Left ventricle myocardium inferior (tissue), 1 donor: Measurements from ENCODE around the gene SLC17A9. TPM values are rescaled to one million over a fixed set of nuclear protein-coding genes. Genes with fewer than 3 reads are reported as not detected.

Experiments used
- DNase-seq: peaks from one replicate; pipeline ENCODE4 v3.0.0-alpha.2; 2020
- H3K27ac ChIP-seq: fragments of 200-600 bp; replicated peaks from 2 replicates; pipeline ENCODE4 v1.8.0; 2021
- H3K27me3 ChIP-seq: fragments of 200-600 bp; 2 replicates; pipeline ENCODE4 v1.8.0; 2021; ENCODE audit warnings: low read depth
- H3K36me3 ChIP-seq: fragments of 200-600 bp; 2 replicates; pipeline ENCODE4 v1.8.0; 2021
- H3K4me1 ChIP-seq: fragments of 200-600 bp; 2 replicates; pipeline ENCODE4 v1.8.0; 2021
- H3K4me3 ChIP-seq: fragments of 200-600 bp; 2 replicates; pipeline ENCODE4 v1.8.0; 2021; ENCODE audit warnings: mild to moderate bottlenecking, moderate library complexity
- H3K9me3 ChIP-seq: fragments of 200-600 bp; replicated peaks from 2 replicates; pipeline ENCODE4 v1.8.0; 2021
- intact Hi-C: fragments of 100-400 bp; cut with micrococcal nuclease; formaldehyde crosslinking; loops from one replicate; pipeline ENCODE4 v1.11.0; 2022
- total RNA-seq: library from RNA; stranded (reverse); fragmentation: NEBNext Ultra II Directional; extraction: Animal tissue kit (Norgen Biotek cat#: 25700); gene quantifications from one replicate; pipeline ENCODE4 v1.2.1, GENCODE V29; 2021
- TF ChIP-seq, protein P1 (sequence below): fragments of 200-600 bp; IDR thresholded peaks from 2 replicates; pipeline ENCODE4 v1.8.0; 2021; ENCODE audit warnings: antibody characterized with exemption, mild to moderate bottlenecking, borderline replicate concordance
- donor health status: DM: no; HTN: yes; CAD: no; lungs with severe emphysema.

The SLC17A9 gene
- total RNA-seq, 1 donor from 2014 or later = 0.47 TPM

DNA sequence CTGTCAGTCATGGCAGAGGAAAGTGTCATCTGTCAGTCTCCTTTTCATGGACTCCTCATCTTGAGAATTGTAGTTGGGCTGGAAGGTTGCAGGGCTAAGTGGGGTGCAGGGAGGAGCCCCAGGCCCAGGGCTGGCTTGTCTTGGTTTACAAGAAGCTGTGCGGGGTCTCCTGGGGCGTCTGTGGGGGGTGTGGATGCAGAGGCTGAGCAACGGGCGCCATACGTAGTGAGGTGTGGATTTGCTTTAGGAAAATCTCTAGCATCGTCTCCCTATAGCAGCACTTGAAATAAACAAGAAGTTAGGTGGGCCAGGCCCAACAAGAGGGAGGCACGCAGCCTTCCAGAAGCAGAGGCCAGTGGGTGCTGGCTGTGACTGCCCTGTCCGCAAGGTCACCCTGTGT lies 1.8 kb upstream of the SLC17A9 start:
- DNase-seq = no peak
- Histone ChIP-seq H3K4me1 (peaks cover 56% of the 10 kb centered on the region), H3K27me3 (no peaks in the 10 kb centered on the region), H3K4me3 (no peak overlapping the region), H3K27ac (no peak overlapping the region), H3K9me3 (peaks cover 4% of the 10 kb centered on the region), H3K36me3 (peaks cover 34% of the 10 kb centered on the region)
- TF ChIP-seq, protein P1, sequence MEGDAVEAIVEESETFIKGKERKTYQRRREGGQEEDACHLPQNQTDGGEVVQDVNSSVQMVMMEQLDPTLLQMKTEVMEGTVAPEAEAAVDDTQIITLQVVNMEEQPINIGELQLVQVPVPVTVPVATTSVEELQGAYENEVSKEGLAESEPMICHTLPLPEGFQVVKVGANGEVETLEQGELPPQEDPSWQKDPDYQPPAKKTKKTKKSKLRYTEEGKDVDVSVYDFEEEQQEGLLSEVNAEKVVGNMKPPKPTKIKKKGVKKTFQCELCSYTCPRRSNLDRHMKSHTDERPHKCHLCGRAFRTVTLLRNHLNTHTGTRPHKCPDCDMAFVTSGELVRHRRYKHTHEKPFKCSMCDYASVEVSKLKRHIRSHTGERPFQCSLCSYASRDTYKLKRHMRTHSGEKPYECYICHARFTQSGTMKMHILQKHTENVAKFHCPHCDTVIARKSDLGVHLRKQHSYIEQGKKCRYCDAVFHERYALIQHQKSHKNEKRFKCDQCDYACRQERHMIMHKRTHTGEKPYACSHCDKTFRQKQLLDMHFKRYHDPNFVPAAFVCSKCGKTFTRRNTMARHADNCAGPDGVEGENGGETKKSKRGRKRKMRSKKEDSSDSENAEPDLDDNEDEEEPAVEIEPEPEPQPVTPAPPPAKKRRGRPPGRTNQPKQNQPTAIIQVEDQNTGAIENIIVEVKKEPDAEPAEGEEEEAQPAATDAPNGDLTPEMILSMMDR = no peak
- intact Hi-C loops = no loop called here

DNA sequence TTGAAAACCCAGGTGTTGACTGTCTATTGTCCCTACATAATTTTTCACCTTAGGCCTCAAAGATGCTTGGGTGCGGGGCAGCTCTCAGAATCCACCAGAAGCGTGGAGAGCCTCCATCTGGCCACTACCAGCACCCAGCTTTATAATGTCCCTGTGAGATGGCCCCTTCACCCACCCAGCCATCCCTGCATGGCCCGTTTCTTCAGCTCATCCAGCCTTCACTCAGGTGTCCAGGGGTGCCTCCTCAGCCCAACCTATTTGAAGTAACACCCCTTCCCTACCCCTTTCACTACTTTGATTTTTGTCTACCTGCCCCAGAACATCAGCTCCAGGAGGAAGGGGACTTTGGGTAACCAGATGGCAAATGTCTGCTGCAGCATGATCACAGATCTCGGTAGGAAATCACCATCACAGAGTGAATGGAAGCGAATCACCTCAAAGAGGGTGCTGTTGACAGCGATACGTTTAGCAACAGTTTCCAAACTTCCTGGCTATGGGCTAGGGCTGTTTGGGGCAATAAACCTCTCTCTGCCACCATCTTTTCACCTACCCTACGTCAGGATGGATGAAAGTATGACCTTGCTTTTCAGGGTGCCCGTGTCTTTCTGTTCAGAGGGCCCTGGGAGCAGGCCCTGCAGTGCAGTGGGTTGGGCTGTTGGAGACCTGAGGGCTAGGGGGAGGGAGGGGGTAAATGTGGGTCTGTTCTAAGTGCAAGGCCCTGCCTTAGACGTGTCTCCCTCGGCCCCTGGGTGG lies 1.2 kb upstream of the SLC17A9 start:
- DNase-seq = no peak
- Histone ChIP-seq H3K27ac (no peak overlapping the region), H3K4me1 (peaks cover 58% of the 10 kb centered on the region), H3K4me3 (no peak overlapping the region), H3K27me3 (no peaks in the 10 kb centered on the region), H3K36me3 (peaks cover 28% of the 10 kb centered on the region), H3K9me3 (peaks cover 4% of the 10 kb centered on the region)
- TF ChIP-seq, protein P1 = no peak
- intact Hi-C loops = no loop called here

DNA sequence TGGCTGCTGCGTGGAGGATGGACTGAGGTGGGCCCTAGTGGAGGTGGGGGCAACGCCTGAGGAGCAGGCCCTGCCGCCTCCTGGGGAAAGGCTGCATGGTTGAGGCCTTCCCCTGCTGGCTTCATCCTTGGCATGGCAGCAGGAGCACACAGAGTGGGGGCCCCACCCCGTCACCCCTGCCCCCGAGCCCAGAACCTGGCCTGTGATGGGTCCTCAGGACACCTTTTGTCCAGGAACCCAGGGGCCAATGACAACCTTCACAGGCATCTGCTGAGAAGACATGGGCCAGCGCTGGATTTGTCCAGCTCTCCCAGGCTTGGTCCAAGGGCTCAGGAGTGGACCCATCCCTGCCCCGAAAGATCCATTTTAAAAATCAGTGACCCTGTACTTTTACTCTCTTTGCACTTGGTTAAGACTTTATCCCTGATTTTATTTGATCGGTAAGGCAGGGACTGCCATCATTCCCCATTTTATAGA lies 575 bp upstream of the SLC17A9 start:
- intact Hi-C loops = no loop called here
- DNase-seq = no peak
- Histone ChIP-seq H3K9me3 (peaks cover 4% of the 10 kb centered on the region), H3K4me1 (peaks cover 52% of the 10 kb centered on the region), H3K27me3 (no peaks in the 10 kb centered on the region), H3K36me3 (peaks cover 26% of the 10 kb centered on the region), H3K4me3 (peak overlapping the region; percentile 53), H3K27ac (peak overlapping the region; percentile 82)
- TF ChIP-seq, protein P1 = no peak

DNA sequence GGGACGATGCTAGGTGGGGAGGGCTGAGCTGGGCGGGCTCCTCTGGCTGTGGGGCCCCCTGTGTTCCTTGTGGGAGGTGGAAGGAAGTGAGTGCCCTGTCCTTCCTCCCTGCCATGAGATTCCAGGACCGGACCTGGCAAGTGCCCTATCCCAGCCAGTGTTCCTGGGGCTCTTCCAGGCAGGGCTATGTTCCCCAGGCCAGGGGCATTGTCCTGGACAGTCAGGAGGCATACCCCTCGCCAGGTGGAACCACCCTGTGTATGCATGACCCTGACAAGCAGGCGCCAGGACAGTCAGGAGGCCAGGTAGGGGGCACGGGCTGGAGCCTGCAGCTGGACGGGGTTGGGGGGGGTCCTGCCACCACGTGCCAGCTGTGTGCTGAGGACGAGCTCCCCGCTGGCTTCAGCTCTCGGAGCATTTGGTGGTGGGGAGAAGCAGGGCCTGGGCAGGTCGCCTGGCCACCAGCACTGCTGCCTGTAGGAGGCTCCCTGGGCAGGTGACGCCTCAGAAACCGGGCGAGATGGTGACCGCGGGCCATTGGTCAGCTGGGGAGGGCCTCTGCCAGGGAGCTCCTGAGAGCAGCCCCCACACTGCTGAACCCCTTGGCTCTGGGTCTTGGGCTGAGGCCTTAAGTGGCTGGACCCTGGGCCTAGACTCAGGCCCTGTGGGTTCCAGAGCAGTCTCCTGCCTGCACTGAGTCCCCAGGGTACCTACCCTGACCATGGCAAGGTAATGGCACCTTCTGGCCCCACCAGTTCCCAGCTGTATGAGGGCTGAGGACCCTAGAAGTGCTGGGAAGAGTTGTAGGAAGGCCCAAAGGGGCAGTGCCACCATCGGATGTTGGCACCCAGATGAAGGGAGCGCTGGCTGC lies 694 bp downstream of the SLC17A9 start:
- Histone ChIP-seq H3K27ac (peak overlapping the region; percentile 82), H3K4me1 (peaks cover 41% of the 10 kb centered on the region), H3K9me3 (peaks cover 4% of the 10 kb centered on the region), H3K4me3 (peak overlapping the region; percentile 53), H3K27me3 (no peaks in the 10 kb centered on the region), H3K36me3 (peaks cover 21% of the 10 kb centered on the region)
- TF ChIP-seq, protein P1 = no peak
- DNase-seq = no peak
- intact Hi-C loops = no loop called here

DNA sequence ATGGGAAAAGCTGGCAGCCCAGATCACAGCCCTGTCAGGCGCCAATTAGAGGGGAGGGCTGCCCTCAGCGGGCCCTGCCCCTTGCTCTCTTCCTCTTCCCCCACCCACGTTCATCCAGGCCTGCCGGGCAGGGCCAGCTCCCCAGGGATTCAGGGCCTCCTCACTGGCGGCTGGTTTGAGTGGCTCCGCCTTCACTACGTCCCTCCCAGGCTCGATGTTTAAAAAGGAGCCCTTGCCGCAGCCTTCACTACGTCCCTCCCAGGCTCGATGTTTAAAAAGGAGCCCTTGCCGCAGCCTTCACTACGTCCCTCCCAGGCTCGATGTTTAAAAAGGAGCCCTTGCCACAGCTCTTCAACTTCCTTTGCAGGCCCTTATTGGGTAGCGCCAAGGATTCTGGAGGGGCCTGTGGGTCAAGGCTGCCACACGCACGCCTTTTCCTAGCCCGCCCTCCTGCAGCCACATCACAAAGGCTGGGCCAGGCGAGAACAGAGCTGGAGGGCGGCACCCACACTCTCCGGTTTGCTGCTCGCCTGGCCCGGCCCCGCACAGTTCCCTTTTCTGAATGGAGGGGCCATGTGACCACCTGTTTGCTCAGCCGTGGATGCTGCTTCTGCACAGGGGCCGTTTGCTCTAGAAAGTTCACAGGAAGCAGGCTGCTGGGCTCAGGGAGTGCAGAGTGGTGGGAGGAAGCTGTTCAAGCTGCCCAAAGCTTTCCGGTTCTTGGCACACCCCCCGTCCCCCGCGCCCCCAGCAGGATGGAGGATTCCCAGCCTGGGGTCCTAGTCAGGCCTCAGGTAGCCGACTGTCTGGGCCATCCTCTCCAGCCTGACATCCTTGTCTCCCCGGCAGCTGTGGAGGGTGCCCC lies 1.6 kb downstream of the SLC17A9 start:
- peak overlapping the region; percentile 53 for H3K4me3 ChIP-seq

More for the DNA sequence above, 1.6 kb downstream of the SLC17A9 start:
- intact Hi-C loops = no loop called here
- peaks cover 41% of the 10 kb centered on the region for H3K4me1 ChIP-seq
- H3K27ac ChIP-seq = peak overlapping the region; percentile 82
- DNase-seq = peak; percentile 73
- TF ChIP-seq, protein P1 = no peak
- H3K36me3 ChIP-seq = peaks cover 14% of the 10 kb centered on the region
- peaks cover 4% of the 10 kb centered on the region for H3K9me3 ChIP-seq
- no peaks in the 10 kb centered on the region for H3K27me3 ChIP-seq
